ENCODE results near the gene OPCML. TPM values are rescaled to one million over a fixed set of nuclear protein-coding genes. Genes with fewer than 3 reads are reported as not detected.

OPCML gene
- total and polyA plus RNA-seq, 2 donors from 2014 or later = 0.77 to 1.1 TPM

- intact Hi-C loops (cut with DNase I) = no loop called here
- H3K27ac ChIP-seq (ENCODE audit: low read depth in 2 of 2, low read length in 2 of 2) = no peak overlapping the region
- no peaks in the 10 kb centered on the region for H3K4me1 ChIP-seq (ENCODE audit: control insufficient read depth in 2 of 3, insufficient read depth in 2 of 3, low read depth in 1 of 3, low read length in 3 of 3)
- H3K36me3 ChIP-seq (ENCODE audit: control insufficient read depth in 2 of 3, insufficient read depth in 3 of 3, low read length in 3 of 3) = no peaks in the 10 kb centered on the region
- H3K9ac ChIP-seq (ENCODE audit: low read length in 3 of 3) = no peak overlapping the region
- DNase-seq (peak in 3 of 5 donors; percentile 17 to 44 (median 42)), FAIRE-seq (no peak)
- H3K27me3 ChIP-seq (ENCODE audit: control insufficient read depth, insufficient read depth, low read length) = no peaks in the 10 kb centered on the region
- H3K4me3 ChIP-seq (ENCODE audit: low read length in 3 of 3) = no peak overlapping the region
- H3K9me3 ChIP-seq (ENCODE audit: control insufficient read depth in 2 of 3, insufficient read depth in 1 of 3, low read length in 3 of 3) = no peaks in the 10 kb centered on the region
- TF ChIP-seq CTCF (IDR thresholded peaks at IDR 0.05; ENCODE audit: borderline replicate concordance, extremely low read depth, insufficient read depth) = no peak
Measured at GRCh38 chr11:132644520-132645239, 887.6 kb downstream of the OPCML start.

GRCh38 chr11:132643239-132643638 lies 889.1 kb downstream of the OPCML start:
- H3K36me3 ChIP-seq (ENCODE audit: control insufficient read depth in 2 of 3, insufficient read depth in 3 of 3, low read length in 3 of 3) = no peaks in the 10 kb centered on the region
- intact Hi-C loops (cut with DNase I) = no loop called here
- no peak for DNase-seq
- no peak overlapping the region for H3K9ac ChIP-seq (ENCODE audit: low read length in 3 of 3)
- H3K4me1 ChIP-seq (ENCODE audit: control insufficient read depth in 2 of 3, insufficient read depth in 2 of 3, low read depth in 1 of 3, low read length in 3 of 3) = no peaks in the 10 kb centered on the region
- H3K9me3 ChIP-seq (ENCODE audit: control insufficient read depth in 2 of 3, insufficient read depth in 1 of 3, low read length in 3 of 3) = no peaks in the 10 kb centered on the region
- FAIRE-seq = no peak
- no peak for TF ChIP-seq CTCF (IDR thresholded peaks at IDR 0.05; ENCODE audit: borderline replicate concordance, extremely low read depth, insufficient read depth)
- H3K27me3 ChIP-seq (ENCODE audit: control insufficient read depth, insufficient read depth, low read length) = no peaks in the 10 kb centered on the region
- H3K4me3 ChIP-seq (ENCODE audit: low read length in 3 of 3) = no peak overlapping the region
- H3K27ac ChIP-seq (ENCODE audit: low read depth in 2 of 2, low read length in 2 of 2) = no peak overlapping the region

GRCh38 chr11:132640952-132641351 lies 891.3 kb downstream of the OPCML start:
- intact Hi-C loops (cut with DNase I) = no loop called here
- Histone ChIP-seq H3K27ac (ENCODE audit: low read depth in 2 of 2, low read length in 2 of 2) (no peak overlapping the region), H3K9me3 (ENCODE audit: control insufficient read depth in 2 of 3, insufficient read depth in 1 of 3, low read length in 3 of 3) (no peaks in the 10 kb centered on the region), H3K27me3 (ENCODE audit: control insufficient read depth, insufficient read depth, low read length) (no peaks in the 10 kb centered on the region), H3K36me3 (ENCODE audit: control insufficient read depth in 2 of 3, insufficient read depth in 3 of 3, low read length in 3 of 3) (no peaks in the 10 kb centered on the region), H3K4me3 (ENCODE audit: low read length in 3 of 3) (no peak overlapping the region), H3K9ac (ENCODE audit: low read length in 3 of 3) (no peak overlapping the region), H3K4me1 (ENCODE audit: control insufficient read depth in 2 of 3, insufficient read depth in 2 of 3, low read depth in 1 of 3, low read length in 3 of 3) (no peaks in the 10 kb centered on the region)
- FAIRE-seq (no peak), DNase-seq (no peak)
- no peak for TF ChIP-seq CTCF (IDR thresholded peaks at IDR 0.05; ENCODE audit: borderline replicate concordance, extremely low read depth, insufficient read depth)

- no peaks in the 10 kb centered on the region for H3K27me3 ChIP-seq (ENCODE audit: control insufficient read depth, insufficient read depth, low read length)
- H3K27ac ChIP-seq (ENCODE audit: low read depth in 2 of 2, low read length in 2 of 2) = no peak overlapping the region
- no peak overlapping the region for H3K9ac ChIP-seq (ENCODE audit: low read length in 3 of 3)
- H3K4me1 ChIP-seq (ENCODE audit: control insufficient read depth in 2 of 3, insufficient read depth in 2 of 3, low read depth in 1 of 3, low read length in 3 of 3) = no peaks in the 10 kb centered on the region
- FAIRE-seq (no peak), DNase-seq (no peak)
- H3K9me3 ChIP-seq (ENCODE audit: control insufficient read depth in 2 of 3, insufficient read depth in 1 of 3, low read length in 3 of 3) = no peaks in the 10 kb centered on the region
- H3K36me3 ChIP-seq (ENCODE audit: control insufficient read depth in 2 of 3, insufficient read depth in 3 of 3, low read length in 3 of 3) = no peaks in the 10 kb centered on the region
- TF ChIP-seq CTCF (IDR thresholded peaks at IDR 0.05; ENCODE audit: borderline replicate concordance, extremely low read depth, insufficient read depth) = no peak
- intact Hi-C loops (cut with DNase I) = no loop called here
- H3K4me3 ChIP-seq (ENCODE audit: low read length in 3 of 3) = no peak overlapping the region
Measured at GRCh38 chr11:132639986-132640385, 892.3 kb downstream of the OPCML start.

Data from kidney (tissue), 14 donors.